Measurements from ENCODE around the gene STMND1.

- TF ChIP-seq CTCF (IDR thresholded peaks at IDR 0.05) (no peak), POLR2AphosphoS5 (IDR thresholded peaks at IDR 0.05) (no peak), POLR2A (IDR thresholded peaks at IDR 0.05) (no peak), EP300 (IDR thresholded peaks at IDR 0.05) (no peak)
These were observed 13.7 kb upstream of the STMND1 start for GRCh38 chr6:17088091-17088611.
